ENCODE results near the gene KCNC1.

The KCNC1 gene

GRCh38 chr11:17738151-17738973 lies 3.8 kb downstream of the KCNC1 start:
- no peak for DNase-seq

- peak in 1 of 3 donors; percentile 20 for DNase-seq
Observed at GRCh38 chr11:17739945-17740338, 5.4 kb downstream of the KCNC1 start.

- no peak for DNase-seq
Observed at GRCh38 chr11:17740649-17741235, 6.2 kb downstream of the KCNC1 start.

- no peak for DNase-seq
Observed at GRCh38 chr11:17741487-17741886, 6.9 kb downstream of the KCNC1 start.

GRCh38 chr11:17742019-17742418 lies 7.4 kb downstream of the KCNC1 start:
- DNase-seq: no peak

- no peak for DNase-seq
Observed at GRCh38 chr11:17743026-17743807, 8.6 kb downstream of the KCNC1 start.

- no peak for DNase-seq
Observed at GRCh38 chr11:17743808-17744119, 9.2 kb downstream of the KCNC1 start.

GRCh38 chr11:17744151-17744940 lies 9.8 kb downstream of the KCNC1 start:
- no peak for DNase-seq

GRCh38 chr11:17745023-17745772 lies 10.6 kb downstream of the KCNC1 start:
- DNase-seq: no peak

GRCh38 chr11:17746096-17746495 lies 11.5 kb downstream of the KCNC1 start:
- DNase-seq: no peak

GRCh38 chr11:17747131-17747955 lies 12.8 kb downstream of the KCNC1 start:
- DNase-seq: no peak

- DNase-seq: no peak
Observed at GRCh38 chr11:17748044-17748443, 13.5 kb downstream of the KCNC1 start.

GRCh38 chr11:17748761-17749721 lies 14.5 kb downstream of the KCNC1 start:
- DNase-seq: no peak

- no peak for DNase-seq
Observed at GRCh38 chr11:17750013-17750800, 15.6 kb downstream of the KCNC1 start.

GRCh38 chr11:17750801-17751165 lies 16.2 kb downstream of the KCNC1 start:
- DNase-seq: no peak

- DNase-seq: no peak
Observed at GRCh38 chr11:17751558-17751957, 17.0 kb downstream of the KCNC1 start.

GRCh38 chr11:17752144-17752543 lies 17.6 kb downstream of the KCNC1 start:
- DNase-seq: no peak

GRCh38 chr11:17753153-17753552 lies 18.6 kb downstream of the KCNC1 start:
- no peak for DNase-seq

- DNase-seq: no peak
Observed at GRCh38 chr11:17753641-17754040, 19.1 kb downstream of the KCNC1 start.

Data from suppressor macrophage treated with lipopolysaccharide for 1 hour (primary cell).